ENCODE results near the gene RNLS. TPM values are rescaled to one million over a fixed set of nuclear protein-coding genes. Genes with fewer than 3 reads are reported as not detected.
A peak's percentile ranks its signal among the peaks of the same experiment; 100 is the strongest.
"Not testable (repeated sequence)": the region's sequence is repeated elsewhere in the genome, so short reads cannot be mapped to it uniquely, and the experiment has no call there.

The RNLS gene
- total RNA-seq, 2 experiments from 2014 or later: 1.3 to 2.2 TPM

DNA sequence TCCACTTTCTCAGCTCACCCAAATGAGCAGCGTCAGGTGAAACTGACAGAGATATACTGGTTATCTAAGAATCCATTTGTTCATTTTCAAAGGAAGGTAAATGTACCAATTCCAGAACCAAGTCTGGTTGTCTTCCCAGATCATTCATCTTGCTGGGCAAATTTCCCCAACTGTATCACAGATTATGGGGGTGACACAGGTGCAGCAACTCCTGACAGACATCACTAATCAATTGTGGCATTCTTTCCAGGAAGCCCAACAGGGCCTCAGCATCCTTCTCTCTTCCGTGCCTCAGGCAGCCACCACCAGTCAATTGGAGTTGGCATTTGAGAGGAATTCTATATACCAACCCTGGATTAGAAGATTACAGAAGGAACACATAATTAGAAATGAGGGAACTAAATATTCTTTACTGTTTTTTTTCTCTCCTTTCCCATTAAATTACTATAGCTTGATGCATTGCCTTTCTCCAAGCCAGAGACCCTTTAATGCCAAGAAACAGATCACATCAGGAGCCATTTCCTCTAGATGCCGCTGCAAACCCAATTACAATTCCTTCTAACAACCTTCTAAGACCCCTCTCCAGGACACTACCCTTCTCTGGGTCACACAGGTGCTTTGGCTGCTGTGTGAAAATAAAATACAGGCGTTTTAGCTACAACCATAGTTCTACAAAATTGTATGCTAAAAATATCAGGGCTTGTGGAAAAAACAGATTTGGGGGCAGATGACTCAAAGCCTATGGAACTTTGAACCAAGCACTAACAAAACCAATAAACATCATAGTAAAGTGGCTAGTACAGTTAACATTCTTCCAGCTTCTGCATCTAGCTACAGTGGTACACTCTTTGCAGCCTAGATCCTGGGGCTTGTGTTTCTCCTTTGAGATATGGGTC, 291.6 kb downstream of the RNLS start:
- Mint-ChIP-seq H3K27me3 (no peaks in the 10 kb centered on the region), H3K36me3 (ENCODE audit: low read depth) (no peaks in the 10 kb centered on the region), H3K27ac (no peak overlapping the region), H3K4me1 (peaks cover 10% of the 10 kb centered on the region), H3K9me3 (no peaks in the 10 kb centered on the region), H3K4me3 (no peak overlapping the region)
- CTCF ChIA-PET: no interaction called here
- POLR2A ChIA-PET: no interaction called here
- no peak for DNase-seq

DNA sequence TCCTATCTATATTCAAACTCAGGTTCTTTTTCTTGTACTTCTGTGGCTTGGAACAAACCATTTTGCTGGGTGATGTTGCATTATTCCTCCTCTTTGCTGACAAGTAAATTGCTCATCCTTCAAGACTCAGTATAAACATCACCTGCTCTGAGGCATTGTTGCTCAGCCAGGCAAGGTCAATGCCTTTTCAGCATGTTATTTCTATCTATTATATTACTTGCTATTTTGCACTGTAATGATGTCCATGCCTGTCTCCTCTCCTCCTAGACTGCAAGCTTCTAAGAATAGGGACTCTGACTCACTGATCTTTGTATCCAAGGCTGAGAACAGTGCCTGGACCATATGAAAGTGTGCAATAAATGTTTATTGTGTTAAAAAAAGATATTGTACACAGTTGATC, 293.8 kb downstream of the RNLS start:
- CTCF ChIA-PET: no interaction called here
- POLR2A ChIA-PET: interaction anchor here (1.5 kb wide), 1 partner anchor 10 kb away, joined by 4 read pairs; no protein-coding TSS in a partner anchor
- Mint-ChIP-seq H3K4me1 (peaks cover 10% of the 10 kb centered on the region), H3K27ac (no peak overlapping the region), H3K36me3 (ENCODE audit: low read depth) (no peaks in the 10 kb centered on the region), H3K27me3 (no peaks in the 10 kb centered on the region), H3K4me3 (no peak overlapping the region), H3K9me3 (no peaks in the 10 kb centered on the region)
- no peak for DNase-seq

DNA sequence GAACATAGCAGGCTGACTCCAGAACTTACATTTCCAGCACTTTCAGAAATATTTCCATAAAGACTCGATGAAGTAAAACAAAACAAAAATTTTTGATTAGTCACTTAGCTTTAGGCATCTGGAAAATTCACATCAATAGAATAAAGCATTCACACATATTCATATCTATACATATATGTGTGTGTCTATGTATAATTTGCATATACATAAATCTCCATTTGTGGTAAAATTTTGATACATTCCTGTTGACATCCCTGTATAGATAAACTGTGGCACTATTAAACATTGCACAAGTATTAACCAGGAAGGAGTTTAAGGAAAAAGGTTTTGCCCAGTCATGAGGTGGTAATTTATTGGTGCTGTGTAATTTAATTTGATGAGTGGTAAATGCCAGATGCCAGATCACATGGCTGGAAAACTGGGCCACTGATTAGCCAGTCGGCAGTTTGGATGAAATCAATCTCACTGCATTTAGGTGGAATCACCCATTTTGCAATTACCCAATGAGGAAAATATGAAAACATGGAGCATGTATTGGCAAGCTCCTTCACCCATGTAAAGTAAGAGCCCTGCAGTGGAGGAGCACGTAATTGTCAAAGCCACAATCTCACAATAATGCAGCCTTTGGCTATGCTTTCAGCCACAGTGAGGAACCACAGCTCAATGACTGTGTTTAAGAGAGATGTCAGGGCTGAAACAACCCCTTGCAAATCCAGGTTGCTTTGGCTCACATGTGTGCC, 294.6 kb downstream of the RNLS start:
- DNase-seq: no peak
- ChIA-PET POLR2A (interaction anchor here (1.5 kb wide), 1 partner anchor 9 kb away, joined by 4 read pairs; no protein-coding TSS in a partner anchor), CTCF (no interaction called here)
- no peak overlapping the region for H3K27ac Mint-ChIP-seq
- no peaks in the 10 kb centered on the region for H3K9me3 Mint-ChIP-seq
- H3K36me3 Mint-ChIP-seq (ENCODE audit: low read depth): peaks cover 1% of the 10 kb centered on the region
- H3K4me3 Mint-ChIP-seq: no peak overlapping the region
- no peaks in the 10 kb centered on the region for H3K27me3 Mint-ChIP-seq
- peaks cover 10% of the 10 kb centered on the region for H3K4me1 Mint-ChIP-seq

DNA sequence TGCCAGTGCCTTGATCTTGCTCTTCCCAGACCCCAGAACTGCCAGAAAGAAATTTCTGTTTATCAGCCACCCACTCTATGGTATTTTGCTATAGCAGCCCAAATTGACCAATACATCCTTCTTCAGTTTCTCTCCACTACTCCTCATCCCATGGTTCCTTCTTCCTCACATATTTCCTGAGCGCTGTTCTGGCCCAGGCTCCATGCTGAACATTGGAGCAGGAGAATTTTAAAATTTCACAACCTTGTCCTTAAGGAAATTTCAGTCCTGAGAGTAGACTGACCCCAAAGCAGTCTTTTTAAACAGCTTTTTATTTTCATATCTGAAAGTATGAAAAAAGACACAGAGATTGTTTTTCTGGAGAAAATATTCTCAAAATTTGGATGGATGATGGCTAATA, 297.1 kb downstream of the RNLS start:
- POLR2A ChIA-PET: no interaction called here
- no peak overlapping the region for H3K27ac Mint-ChIP-seq
- DNase-seq: no peak
- no peak overlapping the region for H3K4me3 Mint-ChIP-seq
- CTCF ChIA-PET: no interaction called here
- H3K27me3 Mint-ChIP-seq: no peaks in the 10 kb centered on the region
- no peaks in the 10 kb centered on the region for H3K9me3 Mint-ChIP-seq
- peaks cover 25% of the 10 kb centered on the region for H3K4me1 Mint-ChIP-seq
- H3K36me3 Mint-ChIP-seq (ENCODE audit: low read depth): peaks cover 5% of the 10 kb centered on the region

DNA sequence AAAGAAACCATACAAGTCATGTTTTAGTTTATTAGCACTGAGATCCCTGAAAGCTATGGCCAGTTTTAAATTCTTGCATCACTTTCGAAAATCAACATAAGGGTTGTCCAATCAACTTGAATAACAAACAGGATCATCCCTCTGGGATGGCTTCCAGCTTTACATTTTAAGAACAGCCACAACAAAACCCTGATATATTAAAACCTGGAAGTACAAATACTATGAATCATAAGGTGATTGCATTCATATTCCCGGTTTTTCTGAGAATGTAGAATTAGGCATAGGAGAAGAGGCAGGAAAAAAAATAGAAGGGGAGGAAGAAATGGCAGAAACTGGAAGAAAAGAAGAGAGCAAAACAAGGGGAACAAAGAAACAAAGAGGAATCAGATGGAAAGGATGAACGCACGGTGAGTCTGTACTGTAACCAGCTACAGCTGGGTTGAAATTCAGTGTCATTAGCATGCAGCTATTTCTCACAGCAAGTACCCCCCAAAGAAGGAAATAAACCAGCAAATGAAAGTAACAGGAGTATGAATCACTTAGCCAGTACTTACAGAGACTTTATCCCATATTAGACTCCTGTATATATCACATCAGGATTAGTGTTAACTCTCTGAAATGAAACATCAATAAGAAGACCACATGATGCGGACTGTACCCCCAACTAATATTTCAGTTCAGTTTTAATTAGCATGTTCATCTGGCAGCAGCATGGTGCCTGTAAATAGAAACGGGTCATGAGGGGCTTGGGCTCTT, 301.3 kb downstream of the RNLS start:
- no peak overlapping the region for H3K4me3 Mint-ChIP-seq
- H3K9me3 Mint-ChIP-seq: peaks cover 8% of the 10 kb centered on the region
- DNase-seq: no peak
- no peak overlapping the region for H3K27ac Mint-ChIP-seq
- H3K36me3 Mint-ChIP-seq (ENCODE audit: low read depth): peaks cover 12% of the 10 kb centered on the region
- H3K4me1 Mint-ChIP-seq: peaks cover 41% of the 10 kb centered on the region
- POLR2A ChIA-PET: interaction anchor here (2.4 kb wide), 1 partner anchor 11 kb away, joined by 9 read pairs; no protein-coding TSS in a partner anchor
- CTCF ChIA-PET: interaction anchor here (1.0 to 1.8 kb wide), 2 partner anchors 11 to 108 kb away, joined by 3 to 4 read pairs; no protein-coding TSS in a partner anchor
- no peaks in the 10 kb centered on the region for H3K27me3 Mint-ChIP-seq

DNA sequence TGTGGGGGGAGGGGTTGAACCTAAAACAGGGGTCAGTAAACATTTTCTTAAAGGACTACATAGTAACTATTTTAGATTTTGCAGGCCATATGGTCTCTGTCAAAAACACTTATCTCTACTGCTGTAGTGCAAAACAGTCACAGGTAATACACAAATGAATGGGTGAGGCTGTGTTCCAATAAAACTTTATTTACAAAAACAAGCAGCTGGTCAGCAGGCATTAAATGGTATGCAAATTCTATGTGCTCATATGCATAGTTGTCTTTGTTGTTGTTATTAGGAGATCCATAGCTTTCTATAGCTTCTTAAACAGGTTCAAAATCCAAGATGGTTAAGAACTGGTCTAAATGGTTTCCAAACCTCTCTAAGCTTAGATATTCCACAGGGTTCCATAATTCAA, 302.6 kb downstream of the RNLS start:
- Mint-ChIP-seq H3K36me3 (ENCODE audit: low read depth) (peaks cover 14% of the 10 kb centered on the region), H3K27me3 (no peaks in the 10 kb centered on the region), H3K27ac (no peak overlapping the region), H3K4me1 (peaks cover 41% of the 10 kb centered on the region), H3K4me3 (no peak overlapping the region), H3K9me3 (peaks cover 10% of the 10 kb centered on the region)
- POLR2A ChIA-PET: interaction anchor here (2.4 kb wide), 1 partner anchor 10 kb away, joined by 9 read pairs; no protein-coding TSS in a partner anchor
- CTCF ChIA-PET: no interaction called here
- no peak for DNase-seq

DNA sequence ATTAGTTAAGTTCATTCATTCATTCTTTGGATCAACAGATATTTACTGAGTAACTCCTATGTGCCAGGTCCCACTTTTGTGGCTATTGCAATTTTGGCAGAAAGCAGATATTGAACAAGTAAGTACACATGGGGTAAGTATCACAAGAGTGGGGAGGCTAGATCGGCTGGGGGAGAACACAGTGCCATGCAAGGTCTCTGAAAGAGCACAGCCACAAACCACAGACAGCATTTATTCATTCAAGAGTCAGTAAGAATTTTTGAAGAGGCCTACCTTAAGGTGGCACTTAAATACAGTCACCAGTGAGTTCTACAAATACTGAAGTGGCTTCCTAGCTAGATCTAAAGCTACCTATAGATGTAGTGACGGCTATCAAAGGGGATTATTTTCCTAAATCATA, 304.2 kb downstream of the RNLS start:
- Mint-ChIP-seq H3K9me3 (peaks cover 12% of the 10 kb centered on the region), H3K27ac (no peak overlapping the region), H3K4me1 (peaks cover 46% of the 10 kb centered on the region), H3K36me3 (ENCODE audit: low read depth) (peaks cover 16% of the 10 kb centered on the region), H3K4me3 (no peak overlapping the region), H3K27me3 (no peaks in the 10 kb centered on the region)
- ChIA-PET POLR2A (interaction anchor here (1.3 kb wide), 1 partner anchor 10 kb away, joined by 4 read pairs; no protein-coding TSS in a partner anchor), CTCF (interaction anchor here (1.3 kb wide), 1 partner anchor 110 kb away, joined by 4 read pairs; no protein-coding TSS in a partner anchor)
- DNase-seq: no peak

DNA sequence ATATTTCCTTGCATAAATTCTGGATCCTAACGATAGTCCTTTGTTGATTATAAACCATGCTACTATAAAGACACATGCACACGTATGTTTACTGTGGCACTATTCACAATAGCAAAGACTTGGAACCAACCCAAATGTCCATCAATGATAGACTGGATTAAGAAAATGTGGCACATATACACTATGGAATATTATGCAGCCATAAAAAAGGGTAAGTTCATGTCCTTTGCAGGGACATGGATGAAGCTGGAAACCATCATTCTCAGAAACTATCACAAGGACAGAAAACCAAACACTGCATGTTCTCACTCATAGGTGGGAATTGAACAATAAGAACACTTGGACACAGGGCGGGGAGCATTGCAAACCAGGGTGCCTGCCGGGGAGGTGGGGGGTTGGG, 306.2 kb downstream of the RNLS start:
- H3K4me1 Mint-ChIP-seq: peaks cover 54% of the 10 kb centered on the region
- H3K36me3 Mint-ChIP-seq (ENCODE audit: low read depth): peaks cover 13% of the 10 kb centered on the region
- DNase-seq, H3K27me3 Mint-ChIP-seq, H3K4me3 Mint-ChIP-seq, H3K27ac Mint-ChIP-seq, POLR2A ChIA-PET, CTCF ChIA-PET: not testable (repeated sequence)
- peaks cover 12% of the 10 kb centered on the region for H3K9me3 Mint-ChIP-seq

DNA sequence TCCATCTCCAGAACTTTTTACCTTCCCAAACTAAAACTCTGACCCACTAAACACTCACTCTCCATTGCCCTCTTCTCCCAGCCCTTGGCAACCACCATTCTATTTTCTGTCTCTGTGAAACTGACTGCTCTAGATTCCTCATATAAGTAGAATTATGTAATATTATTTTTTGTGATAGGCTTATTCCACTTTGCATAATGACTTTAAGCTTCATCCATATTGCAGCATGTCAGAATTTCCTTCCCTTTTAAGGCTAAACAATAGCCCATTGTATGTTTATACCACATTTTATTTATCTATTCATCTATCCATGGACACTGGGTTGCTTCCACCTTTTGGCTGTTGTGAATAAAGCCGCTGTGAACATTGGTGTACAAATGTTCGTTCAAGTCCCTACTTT, 308.8 kb downstream of the RNLS start:
- no peak overlapping the region for H3K27ac Mint-ChIP-seq
- CTCF ChIA-PET: no interaction called here
- POLR2A ChIA-PET: no interaction called here
- H3K9me3 Mint-ChIP-seq: peaks cover 12% of the 10 kb centered on the region
- peaks cover 18% of the 10 kb centered on the region for H3K36me3 Mint-ChIP-seq (ENCODE audit: low read depth)
- DNase-seq: no peak
- no peak overlapping the region for H3K4me3 Mint-ChIP-seq
- no peaks in the 10 kb centered on the region for H3K27me3 Mint-ChIP-seq
- H3K4me1 Mint-ChIP-seq: peaks cover 55% of the 10 kb centered on the region

DNA sequence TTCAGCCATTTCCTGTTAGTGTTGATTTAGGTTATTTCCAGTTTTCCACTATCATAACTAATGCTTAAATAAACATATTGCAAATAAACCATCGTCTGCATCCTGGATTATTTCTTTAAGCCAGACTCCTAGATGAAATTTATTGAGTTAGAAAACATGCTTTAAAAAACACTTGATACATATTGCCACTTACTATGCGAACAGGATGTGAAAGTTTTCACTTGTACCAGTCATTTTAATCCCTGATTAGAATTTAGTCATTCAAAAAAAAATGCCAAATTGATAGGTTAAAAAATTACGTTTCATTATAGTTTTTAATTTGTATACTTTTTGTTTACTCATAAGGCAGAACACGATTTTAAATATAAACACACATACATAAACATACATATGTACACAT, 309.6 kb downstream of the RNLS start:
- H3K27me3 Mint-ChIP-seq: no peaks in the 10 kb centered on the region
- CTCF ChIA-PET: no interaction called here

DNA sequence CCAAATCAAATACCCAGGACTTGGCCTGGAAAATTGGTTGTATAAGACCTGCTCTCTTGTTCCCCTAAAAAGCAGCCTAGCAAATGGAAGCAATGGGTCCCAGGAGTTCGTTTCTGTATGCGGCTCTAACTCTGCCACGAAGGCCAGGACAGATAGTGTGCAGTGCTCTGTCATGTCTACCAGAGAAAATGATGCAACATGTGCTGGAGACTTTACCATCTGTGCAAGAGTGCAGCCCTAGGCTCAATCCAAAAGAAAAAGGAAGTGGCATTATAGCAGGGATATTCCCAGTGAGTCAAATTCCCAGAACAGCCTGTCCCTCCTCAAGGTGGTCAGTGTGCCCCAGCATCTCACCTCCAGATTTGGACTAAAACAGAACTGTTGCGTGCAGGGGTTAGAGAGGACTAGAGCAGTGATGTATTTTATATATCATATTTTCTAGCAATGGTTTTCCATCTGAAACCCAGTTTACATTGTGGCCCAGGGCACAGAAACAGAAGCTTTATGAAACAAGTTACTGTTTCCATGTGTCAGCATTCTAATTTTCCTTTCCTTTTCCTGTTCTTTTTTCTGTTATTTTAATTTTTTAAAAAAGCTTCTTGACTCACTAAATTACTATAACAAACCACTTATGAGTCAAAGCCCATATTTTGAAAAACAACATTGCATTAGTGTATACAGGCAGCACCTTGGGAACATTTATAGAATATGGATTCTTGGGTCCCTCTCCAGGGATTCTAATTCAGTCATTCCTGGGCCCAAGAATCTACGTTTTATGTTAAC, 311.2 kb downstream of the RNLS start:
- H3K9me3 Mint-ChIP-seq: peaks cover 11% of the 10 kb centered on the region
- ChIA-PET POLR2A (interaction anchor here (1.0 to 3.1 kb wide), 13 partner anchors 9 to 421 kb away, joined by 3 to 49 read pairs (median 6); partner anchors contain the start of genes KLLN and PTEN), CTCF (interaction anchor here (0.7 to 3.4 kb wide), 5 partner anchors 10 to 410 kb away, joined by 4 to 50 read pairs (median 5); no protein-coding TSS in a partner anchor)
- peak overlapping the region; percentile 91 for H3K27ac Mint-ChIP-seq
- no peaks in the 10 kb centered on the region for H3K27me3 Mint-ChIP-seq
- peaks cover 57% of the 10 kb centered on the region for H3K4me1 Mint-ChIP-seq
- peak; percentile 39 for DNase-seq
- H3K4me3 Mint-ChIP-seq: peak overlapping the region; percentile 47
- peaks cover 22% of the 10 kb centered on the region for H3K36me3 Mint-ChIP-seq (ENCODE audit: low read depth)

More for the DNA sequence above, 309.6 kb downstream of the RNLS start:
- Mint-ChIP-seq H3K4me1 (peaks cover 55% of the 10 kb centered on the region), H3K9me3 (peaks cover 12% of the 10 kb centered on the region), H3K4me3 (no peak overlapping the region), H3K36me3 (ENCODE audit: low read depth) (peaks cover 21% of the 10 kb centered on the region), H3K27ac (peak overlapping the region; percentile 42)
- POLR2A ChIA-PET: interaction anchor here (0.9 to 3.1 kb wide), 2 partner anchors 111 to 410 kb away, joined by 3 to 47 read pairs; partner anchors contain the start of genes KLLN and PTEN
- no peak for DNase-seq

All from activated CD4-positive, alpha-beta memory T cell treated with anti-CD3 and anti-CD28 coated beads, Interleukin-2, amount 10 ng/mL, durations not matched to agents 7 days and 5 days (primary cell).